ENCODE results near the gene ZBTB7C.
A peak's percentile ranks its signal among the peaks of the same experiment; 100 is the strongest.

Gene ZBTB7C

GRCh38 chr18:48033790-48034650 lies 375.2 kb downstream of the ZBTB7C start:
- DNase-seq (ENCODE audit: low read depth) = no peak

DNA sequence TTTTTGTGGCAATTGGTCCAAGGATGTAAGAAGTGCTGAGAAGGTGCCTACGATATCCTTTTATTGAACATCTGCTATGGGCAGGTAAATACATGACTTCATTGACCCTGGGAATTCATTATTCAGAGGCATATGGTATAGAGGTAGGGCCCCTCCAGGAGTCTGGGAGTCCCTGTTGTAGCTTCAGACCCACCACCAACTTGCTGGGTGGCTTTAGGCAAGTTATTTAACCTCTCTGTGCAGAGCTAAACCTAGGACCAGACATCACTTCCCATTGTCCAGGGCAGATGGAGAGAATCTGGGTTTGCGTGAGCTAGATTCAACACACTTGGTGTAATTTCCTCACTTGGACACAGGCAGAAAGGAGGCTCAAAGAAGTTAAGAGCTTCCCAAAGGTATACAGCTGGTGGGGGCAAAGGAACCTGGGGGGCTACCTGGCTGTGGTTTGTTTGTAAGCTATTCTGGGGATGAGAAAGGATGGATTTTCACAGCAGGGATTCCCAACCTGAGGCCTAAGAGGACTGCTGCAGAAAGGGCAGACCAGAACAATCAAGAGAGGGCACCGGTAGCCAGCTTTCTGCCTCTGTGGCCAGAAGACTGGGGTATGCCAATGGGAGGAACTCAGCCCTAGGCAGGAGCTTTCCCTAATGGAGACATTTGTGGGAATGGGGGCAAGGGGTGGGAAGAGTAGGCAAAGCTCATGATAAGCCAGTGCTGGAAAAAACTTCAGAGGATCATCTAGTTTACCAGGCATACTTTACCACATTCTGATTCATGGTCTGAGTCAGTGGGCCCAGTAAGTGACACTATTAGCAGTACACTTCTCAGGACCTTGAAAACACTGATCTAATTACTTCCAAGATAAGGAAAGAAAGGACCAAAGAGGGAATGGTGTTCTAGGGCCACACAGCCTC lies 376.1 kb downstream of the ZBTB7C start:
- DNase-seq (ENCODE audit: low read depth) = peak; percentile 94

- DNase-seq (ENCODE audit: low read depth) = no peak
Measured at GRCh38 chr18:48031641-48032040, 377.5 kb downstream of the ZBTB7C start.

DNA sequence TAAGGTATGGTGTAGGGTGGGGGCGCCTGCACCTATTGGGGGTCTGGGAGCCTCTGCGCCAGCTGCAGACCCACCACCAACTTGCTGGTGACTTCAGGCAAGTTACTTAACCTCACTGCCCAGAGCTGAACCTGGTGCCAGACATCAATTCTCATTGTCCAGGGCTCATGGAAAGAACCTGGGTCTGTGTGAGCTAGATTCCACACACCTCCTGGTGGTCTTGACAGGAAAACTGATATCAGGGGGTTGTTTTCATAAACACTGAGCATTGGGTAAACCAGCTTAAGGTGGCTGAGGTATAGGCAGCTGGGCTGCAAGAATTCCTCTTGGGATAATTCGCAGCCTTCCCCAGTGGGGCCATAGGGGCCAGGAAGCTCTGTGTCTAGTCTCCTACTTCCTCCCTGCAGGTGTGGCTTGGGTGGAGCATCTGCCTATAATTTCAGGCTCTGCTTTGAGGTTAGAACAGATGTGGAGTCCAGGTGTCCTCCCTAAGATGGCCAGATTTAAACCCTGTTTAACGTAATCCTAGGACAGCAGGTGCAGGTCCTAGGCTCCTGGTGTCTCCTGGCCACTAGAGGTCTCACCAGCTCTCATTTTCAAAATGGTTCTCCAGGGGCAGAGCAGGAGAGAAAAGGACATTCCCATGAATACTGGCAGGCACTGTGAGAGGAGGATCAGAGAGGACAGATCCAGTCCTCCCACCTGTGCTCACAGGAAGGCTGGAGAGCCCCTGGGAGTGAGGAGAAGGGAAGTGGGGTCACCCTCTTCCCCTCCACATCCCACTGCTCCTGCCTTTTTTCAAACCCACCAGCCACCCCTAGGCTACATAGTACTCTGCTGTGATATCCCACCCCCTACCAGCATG lies 378.3 kb downstream of the ZBTB7C start:
- DNase-seq (ENCODE audit: low read depth) = peak; percentile 64

DNA sequence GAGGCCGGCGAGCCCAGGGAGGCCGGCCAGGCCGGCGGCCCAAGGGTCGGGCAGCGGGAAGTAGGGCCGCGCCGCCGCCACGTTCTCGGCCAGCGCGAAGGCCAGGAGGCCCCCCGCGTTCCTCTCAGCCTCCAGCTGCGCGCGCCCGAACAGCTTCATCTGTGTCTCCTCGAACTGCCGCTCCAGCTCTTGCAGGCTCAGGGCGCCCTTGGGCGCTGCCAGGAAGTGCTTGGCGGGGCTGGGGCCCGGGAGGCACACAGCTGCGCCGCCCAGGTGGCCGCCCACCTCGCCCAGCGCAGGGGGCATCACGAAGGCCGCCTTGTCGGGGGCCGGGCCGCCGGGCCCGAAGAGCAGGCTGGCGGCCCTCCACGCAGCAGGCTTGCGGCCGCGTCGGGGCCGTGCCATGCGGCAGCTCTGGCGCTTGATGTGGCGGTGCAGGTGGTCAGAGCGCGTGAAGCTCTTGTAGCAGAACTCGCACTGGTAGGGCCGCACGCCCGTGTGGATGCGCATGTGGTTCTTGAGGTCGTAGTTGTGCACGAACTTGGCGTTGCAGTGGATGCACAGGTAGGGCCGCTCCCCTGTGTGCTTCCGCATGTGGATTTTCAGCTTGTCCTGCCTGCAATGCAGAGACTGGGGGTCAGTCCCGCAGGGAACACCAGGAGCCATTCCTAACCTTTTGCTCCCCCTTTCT lies 379.7 kb downstream of the ZBTB7C start:
- no peak for DNase-seq (ENCODE audit: low read depth)

- no peak for DNase-seq (ENCODE audit: low read depth)
Measured at GRCh38 chr18:48028696-48029095, 380.5 kb downstream of the ZBTB7C start.

DNA sequence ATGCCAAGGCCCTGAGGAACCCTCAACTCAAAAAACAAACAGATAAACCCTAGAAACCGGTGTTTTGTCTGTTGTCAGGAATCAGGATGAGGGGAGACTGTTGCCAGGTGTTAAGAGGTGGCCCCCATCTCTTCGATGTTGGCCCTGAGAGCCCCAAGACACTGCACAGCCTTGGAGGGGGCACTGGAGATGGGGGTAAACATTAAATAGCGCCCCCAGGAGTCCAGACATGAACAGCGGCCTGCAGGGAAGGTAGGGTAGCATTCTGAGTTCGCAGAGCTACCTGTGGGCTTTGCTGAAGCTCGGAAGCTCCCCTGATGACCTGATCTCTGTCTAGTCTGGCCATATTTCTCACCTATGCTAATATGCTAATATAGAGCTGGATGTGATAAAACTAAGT lies 381.1 kb downstream of the ZBTB7C start:
- DNase-seq (ENCODE audit: low read depth) = no peak

DNA sequence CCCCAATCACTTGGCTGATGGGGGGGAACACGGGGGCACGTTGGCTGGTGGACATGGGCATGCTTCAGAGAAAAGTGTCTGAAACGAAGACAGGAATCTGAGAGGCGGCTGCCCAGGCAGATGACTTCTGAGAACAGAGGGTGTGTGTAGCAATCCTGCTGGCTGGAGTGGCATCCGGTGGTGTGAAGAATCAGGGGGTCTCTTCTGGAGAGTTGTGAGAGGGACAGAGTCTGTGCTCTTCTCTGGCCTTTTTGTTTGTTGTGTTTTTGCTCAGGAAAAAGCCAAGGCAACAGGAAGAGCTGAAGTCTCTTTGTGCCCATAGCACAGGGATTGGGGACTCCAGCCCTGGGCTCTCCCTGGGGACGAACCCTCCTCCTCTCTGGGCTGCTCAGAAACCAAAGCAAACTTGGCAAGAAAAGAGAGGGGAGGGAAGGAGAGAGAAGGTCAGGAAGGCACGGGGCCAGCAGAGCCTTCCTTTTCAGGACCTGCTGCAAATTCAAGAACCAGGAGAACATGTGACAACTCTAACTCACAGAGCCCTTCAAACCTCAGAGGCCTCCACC lies 381.7 kb downstream of the ZBTB7C start:
- no peak for DNase-seq (ENCODE audit: low read depth)

DNA sequence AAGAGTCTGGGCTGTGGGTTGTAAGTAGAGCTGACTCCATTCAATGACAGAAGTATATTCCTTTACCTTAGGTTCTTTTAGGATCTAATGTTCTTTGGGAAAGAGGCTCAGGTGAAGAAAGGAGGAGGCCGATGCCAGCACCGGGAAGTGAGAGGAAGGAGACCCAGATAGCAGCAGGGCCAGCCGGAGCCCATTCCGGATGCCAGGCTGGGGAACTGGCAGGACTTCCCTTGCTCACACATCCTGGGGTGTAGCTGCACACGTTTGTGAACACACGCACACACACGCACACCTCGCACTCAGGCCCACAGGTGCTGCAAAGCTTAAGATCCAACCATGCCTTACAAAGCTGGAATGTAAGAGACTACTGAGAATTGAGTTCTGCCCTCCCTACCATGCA lies 383.0 kb downstream of the ZBTB7C start:
- DNase-seq (ENCODE audit: low read depth) = no peak

- DNase-seq (ENCODE audit: low read depth) = no peak
Measured at GRCh38 chr18:48024881-48025660, 384.1 kb downstream of the ZBTB7C start.

- no peak for DNase-seq (ENCODE audit: low read depth)
Measured at GRCh38 chr18:48024009-48024512, 385.1 kb downstream of the ZBTB7C start.

DNA sequence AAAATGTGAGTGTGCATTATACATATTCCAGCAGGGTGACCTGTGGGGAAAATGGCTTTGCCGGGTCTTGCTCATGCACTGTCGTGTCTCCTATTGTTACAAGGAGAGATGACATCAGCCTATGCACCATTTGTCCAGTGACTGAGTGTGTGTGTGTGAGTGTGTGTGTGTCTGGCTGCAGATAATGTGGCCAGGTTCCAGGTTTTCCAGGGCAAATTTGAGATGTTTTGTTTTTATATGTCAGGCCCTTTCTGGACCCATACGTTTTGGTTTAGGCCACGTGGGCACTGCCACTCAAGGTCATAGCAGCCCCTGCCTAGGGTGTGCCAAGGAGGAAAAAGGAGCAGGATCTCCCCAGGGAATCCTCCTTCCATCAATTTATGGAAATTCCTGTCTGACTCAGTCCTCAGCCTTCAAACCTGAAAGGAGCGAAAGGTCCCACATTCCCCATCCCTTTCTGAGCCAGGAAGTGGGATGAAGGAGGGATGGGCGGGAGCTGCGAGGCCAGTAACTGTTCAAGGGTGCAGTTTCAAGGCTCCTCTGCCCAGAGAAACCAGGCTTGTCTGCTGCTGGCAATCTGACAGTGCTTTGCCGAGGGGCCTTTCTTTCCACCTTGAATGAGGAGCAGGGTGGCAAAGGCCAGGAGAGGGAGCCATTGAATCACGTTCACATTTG lies 385.7 kb downstream of the ZBTB7C start:
- peak; percentile 59 for DNase-seq (ENCODE audit: low read depth)

GRCh38 chr18:48022531-48023329 lies 386.5 kb downstream of the ZBTB7C start:
- DNase-seq (ENCODE audit: low read depth) = peak; percentile 74

DNA sequence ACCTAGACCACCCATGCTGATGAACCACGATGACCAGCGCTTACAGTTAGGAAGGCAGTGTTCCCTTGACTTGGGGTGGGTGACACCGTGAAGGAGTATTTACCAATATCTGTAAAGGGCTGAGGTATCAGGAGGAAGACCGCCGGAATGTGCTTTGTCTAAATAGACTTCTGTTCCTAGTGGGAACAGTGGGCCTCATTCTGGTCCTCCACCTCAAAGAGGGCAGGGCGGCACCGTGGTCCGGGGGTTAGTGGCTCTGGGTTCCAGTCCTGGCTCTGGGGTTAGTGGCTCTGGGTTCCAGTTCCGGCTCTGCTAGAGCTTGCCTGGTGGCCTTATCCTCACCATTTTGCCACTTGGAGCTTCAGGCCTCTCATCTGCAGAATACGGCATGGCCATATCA lies 387.2 kb downstream of the ZBTB7C start:
- no peak for DNase-seq (ENCODE audit: low read depth)

- DNase-seq (ENCODE audit: low read depth) = no peak
Measured at GRCh38 chr18:48021273-48021914, 387.8 kb downstream of the ZBTB7C start.

DNA sequence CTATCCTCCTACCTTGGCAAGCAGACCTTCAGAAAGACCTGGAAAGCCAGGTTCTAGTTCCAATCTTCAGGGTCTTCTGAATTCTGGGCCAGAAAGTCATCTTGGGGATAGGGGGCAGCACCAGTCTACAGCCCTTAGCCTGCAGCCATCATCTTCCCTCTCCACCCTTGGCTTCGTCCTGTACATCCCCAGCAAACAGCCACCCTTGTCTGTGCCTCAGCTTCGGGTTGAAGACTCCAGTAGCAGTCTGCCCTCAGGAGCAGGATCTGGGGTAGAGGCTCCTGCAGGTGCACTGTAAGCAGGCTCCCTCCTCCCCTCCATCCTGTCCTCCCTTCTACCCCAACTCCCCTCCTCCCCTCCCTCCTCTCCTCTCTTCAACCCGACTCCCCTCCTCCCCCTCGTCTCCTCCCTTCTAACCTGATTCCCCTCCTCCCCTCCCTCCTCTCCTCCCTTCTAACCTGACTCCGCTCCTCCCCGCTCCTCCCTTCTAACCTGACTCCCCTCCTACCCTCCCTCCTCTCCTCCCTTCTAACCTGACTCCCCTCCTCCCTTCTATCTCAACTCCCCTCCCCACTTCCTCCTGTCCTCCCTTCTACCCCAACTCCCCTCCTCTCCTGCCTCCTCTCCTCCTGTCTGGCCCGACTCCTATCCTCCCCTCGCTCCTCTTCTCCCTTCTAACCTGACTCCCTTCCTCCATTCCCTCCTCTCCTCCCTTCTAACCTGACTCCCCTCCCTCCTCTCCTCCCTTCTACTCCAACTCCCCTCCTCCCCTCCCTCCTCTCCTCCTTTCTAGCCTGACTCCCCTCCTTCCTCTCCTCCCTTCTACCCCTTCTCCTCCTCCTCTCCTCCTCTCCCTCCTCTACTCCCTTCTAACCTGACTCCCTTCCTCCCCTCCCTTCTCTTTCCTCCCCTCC lies 388.6 kb downstream of the ZBTB7C start:
- no peak for DNase-seq (ENCODE audit: low read depth)

Measured in amniotic epithelial cell (primary cell).